ENCODE results near the gene MAML2. TPM values are rescaled to one million over a fixed set of nuclear protein-coding genes. Genes with fewer than 3 reads are reported as not detected.

The MAML2 gene
- total RNA-seq, 1 experiment from 2014 or later: 2.9 TPM

DNA sequence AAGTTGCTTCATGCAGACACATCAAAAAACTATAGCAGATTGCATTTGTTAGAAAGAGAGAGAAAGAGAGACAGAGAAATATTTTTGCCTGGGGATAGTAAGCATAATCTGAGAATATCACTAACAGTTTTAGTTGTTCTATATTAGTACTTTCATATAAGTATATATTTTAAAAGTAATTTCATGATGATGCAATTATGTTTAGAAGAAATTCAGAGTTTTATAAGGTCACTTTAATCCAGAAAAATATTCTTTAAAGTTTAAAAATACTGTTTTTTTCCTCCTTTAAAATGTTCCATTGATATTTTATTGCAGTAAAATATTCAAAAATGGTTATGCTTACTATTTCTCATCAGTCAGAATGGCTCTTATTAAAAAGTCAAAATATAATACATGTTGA lies 332.3 kb downstream of the MAML2 start:
- no TSS peak for BruUV-seq (replicated peaks)
- TF ChIP-seq POLR2AphosphoS5 (IDR thresholded peaks at IDR 0.05; ENCODE audit: low read depth, low read length) (no peak), TCF7L2 (IDR thresholded peaks at IDR 0.05; ENCODE audit: low read depth, low read length) (no peak), SIN3A (IDR thresholded peaks at IDR 0.05; ENCODE audit: borderline replicate concordance, insufficient read depth, low read depth, low read length) (no peak)
- TF ChIP-seq, protein P1, sequence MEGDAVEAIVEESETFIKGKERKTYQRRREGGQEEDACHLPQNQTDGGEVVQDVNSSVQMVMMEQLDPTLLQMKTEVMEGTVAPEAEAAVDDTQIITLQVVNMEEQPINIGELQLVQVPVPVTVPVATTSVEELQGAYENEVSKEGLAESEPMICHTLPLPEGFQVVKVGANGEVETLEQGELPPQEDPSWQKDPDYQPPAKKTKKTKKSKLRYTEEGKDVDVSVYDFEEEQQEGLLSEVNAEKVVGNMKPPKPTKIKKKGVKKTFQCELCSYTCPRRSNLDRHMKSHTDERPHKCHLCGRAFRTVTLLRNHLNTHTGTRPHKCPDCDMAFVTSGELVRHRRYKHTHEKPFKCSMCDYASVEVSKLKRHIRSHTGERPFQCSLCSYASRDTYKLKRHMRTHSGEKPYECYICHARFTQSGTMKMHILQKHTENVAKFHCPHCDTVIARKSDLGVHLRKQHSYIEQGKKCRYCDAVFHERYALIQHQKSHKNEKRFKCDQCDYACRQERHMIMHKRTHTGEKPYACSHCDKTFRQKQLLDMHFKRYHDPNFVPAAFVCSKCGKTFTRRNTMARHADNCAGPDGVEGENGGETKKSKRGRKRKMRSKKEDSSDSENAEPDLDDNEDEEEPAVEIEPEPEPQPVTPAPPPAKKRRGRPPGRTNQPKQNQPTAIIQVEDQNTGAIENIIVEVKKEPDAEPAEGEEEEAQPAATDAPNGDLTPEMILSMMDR (IDR thresholded peaks at IDR 0.05): no peak
- TF ChIP-seq, protein P2, sequence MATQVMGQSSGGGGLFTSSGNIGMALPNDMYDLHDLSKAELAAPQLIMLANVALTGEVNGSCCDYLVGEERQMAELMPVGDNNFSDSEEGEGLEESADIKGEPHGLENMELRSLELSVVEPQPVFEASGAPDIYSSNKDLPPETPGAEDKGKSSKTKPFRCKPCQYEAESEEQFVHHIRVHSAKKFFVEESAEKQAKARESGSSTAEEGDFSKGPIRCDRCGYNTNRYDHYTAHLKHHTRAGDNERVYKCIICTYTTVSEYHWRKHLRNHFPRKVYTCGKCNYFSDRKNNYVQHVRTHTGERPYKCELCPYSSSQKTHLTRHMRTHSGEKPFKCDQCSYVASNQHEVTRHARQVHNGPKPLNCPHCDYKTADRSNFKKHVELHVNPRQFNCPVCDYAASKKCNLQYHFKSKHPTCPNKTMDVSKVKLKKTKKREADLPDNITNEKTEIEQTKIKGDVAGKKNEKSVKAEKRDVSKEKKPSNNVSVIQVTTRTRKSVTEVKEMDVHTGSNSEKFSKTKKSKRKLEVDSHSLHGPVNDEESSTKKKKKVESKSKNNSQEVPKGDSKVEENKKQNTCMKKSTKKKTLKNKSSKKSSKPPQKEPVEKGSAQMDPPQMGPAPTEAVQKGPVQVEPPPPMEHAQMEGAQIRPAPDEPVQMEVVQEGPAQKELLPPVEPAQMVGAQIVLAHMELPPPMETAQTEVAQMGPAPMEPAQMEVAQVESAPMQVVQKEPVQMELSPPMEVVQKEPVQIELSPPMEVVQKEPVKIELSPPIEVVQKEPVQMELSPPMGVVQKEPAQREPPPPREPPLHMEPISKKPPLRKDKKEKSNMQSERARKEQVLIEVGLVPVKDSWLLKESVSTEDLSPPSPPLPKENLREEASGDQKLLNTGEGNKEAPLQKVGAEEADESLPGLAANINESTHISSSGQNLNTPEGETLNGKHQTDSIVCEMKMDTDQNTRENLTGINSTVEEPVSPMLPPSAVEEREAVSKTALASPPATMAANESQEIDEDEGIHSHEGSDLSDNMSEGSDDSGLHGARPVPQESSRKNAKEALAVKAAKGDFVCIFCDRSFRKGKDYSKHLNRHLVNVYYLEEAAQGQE (IDR thresholded peaks at IDR 0.05; ENCODE audit: insufficient read depth in 1 of 2, low read depth in 2 of 2, low read length in 1 of 2): no peak
- in situ Hi-C loops (cut with HindIII; ENCODE audit: low pct_unique_long_range_greater_than_20kb, low sequenced_read_pairs): no loop called here
- CTCF ChIA-PET: no interaction called here
- Histone ChIP-seq H3K4me3 (ENCODE audit: low read depth in 2 of 2, low read length in 2 of 2) (no peak overlapping the region), H3K36me3 (ENCODE audit: control insufficient read depth, insufficient read depth, low read length) (no peaks in the 10 kb centered on the region), H3K27me3 (ENCODE audit: control insufficient read depth, insufficient read depth, low read length) (no peaks in the 10 kb centered on the region), H3K27ac (ENCODE audit: low read length) (no peak overlapping the region), H3K4me1 (ENCODE audit: control insufficient read depth, insufficient read depth, low read length) (0 out of 2 replicates have a peak, but pooled peaks cover 9% of the 10 kb centered on the region), H3K9me3 (ENCODE audit: control insufficient read depth, insufficient read depth, low read depth, low read length) (no peaks in the 10 kb centered on the region)
- intact Hi-C loops (cut with micrococcal nuclease; ENCODE audit: unreplicated experiment): no loop called here
- POLR2A ChIA-PET: interaction anchor here (0.6 kb wide), 1 partner anchor 100 kb away, joined by 8 read pairs; no protein-coding TSS in a partner anchor
- ATAC-seq (no peak), DNase-seq (ENCODE audit: low read depth, low spot score) (no peak)

DNA sequence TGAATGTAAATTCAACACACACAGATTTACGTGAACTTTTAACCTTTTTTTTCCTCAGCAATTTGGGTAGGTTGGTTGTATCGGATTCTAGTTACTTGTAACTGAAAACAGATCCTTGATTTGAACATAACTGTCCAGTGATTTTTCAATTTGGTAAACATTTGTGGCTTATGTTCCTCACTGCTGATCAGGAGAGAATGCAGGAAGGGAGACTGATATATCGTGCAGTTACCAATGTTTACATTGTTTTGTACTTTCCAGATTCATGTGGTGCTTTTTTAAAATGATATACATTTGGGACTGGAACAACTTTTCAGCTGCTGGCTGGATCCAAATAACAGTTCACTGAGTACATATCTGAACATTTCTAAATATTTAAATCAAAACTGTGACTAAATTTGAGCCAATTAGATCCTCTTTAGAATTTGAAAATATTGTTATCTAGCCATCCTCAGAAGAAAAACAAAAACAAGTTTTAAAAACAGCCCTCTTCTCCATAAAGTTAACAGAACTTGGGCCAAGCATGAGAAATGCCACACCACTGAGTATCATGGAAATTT lies 334.8 kb downstream of the MAML2 start:
- Histone ChIP-seq H3K27ac (ENCODE audit: low read length) (no peak overlapping the region), H3K36me3 (ENCODE audit: control insufficient read depth, insufficient read depth, low read length) (no peaks in the 10 kb centered on the region), H3K27me3 (ENCODE audit: control insufficient read depth, insufficient read depth, low read length) (no peaks in the 10 kb centered on the region), H3K4me1 (ENCODE audit: control insufficient read depth, insufficient read depth, low read length) (0 out of 2 replicates have a peak, but pooled peaks cover 9% of the 10 kb centered on the region), H3K4me3 (ENCODE audit: low read depth in 2 of 2, low read length in 2 of 2) (no peak overlapping the region), H3K9me3 (ENCODE audit: control insufficient read depth, insufficient read depth, low read depth, low read length) (no peaks in the 10 kb centered on the region)
- in situ Hi-C loops (cut with HindIII; ENCODE audit: low pct_unique_long_range_greater_than_20kb, low sequenced_read_pairs) (no loop called here), intact Hi-C loops (cut with micrococcal nuclease; ENCODE audit: unreplicated experiment) (no loop called here)
- no TSS peak for BruUV-seq (replicated peaks)
- POLR2A ChIA-PET: no interaction called here
- no peak for ATAC-seq
- no peak for DNase-seq (ENCODE audit: low read depth, low spot score)
- CTCF ChIA-PET: interaction anchor here (0.6 kb wide), 1 partner anchor 9 kb away, joined by 6 read pairs; no protein-coding TSS in a partner anchor
- TF ChIP-seq, protein P2 (IDR thresholded peaks at IDR 0.05; ENCODE audit: insufficient read depth in 1 of 2, low read depth in 2 of 2, low read length in 1 of 2): no peak
- TF ChIP-seq POLR2AphosphoS5 (IDR thresholded peaks at IDR 0.05; ENCODE audit: low read depth, low read length): no peak
- TF ChIP-seq TCF7L2 (IDR thresholded peaks at IDR 0.05; ENCODE audit: low read depth, low read length): no peak
- TF ChIP-seq, protein P1 (IDR thresholded peaks at IDR 0.05): no peak

Measured in Panc1 (cell line).